B cell (primary cell): ENCODE results near the gene SPTAN1. TPM values are rescaled to one million over a fixed set of nuclear protein-coding genes. Genes with fewer than 3 reads are reported as not detected.

ENCODE experiments used
- ATAC-seq: fragments of 200-7000 bp; cut with Tn5 transposase; one replicate; pipeline ENCODE4 v1.10.0; 2021; ENCODE audit warnings: low read depth, mild to moderate bottlenecking, moderate number of reproducible peaks, moderate library complexity
- CTCF ChIA-PET: fragments of 350-600 bp; sonication (Branson Sonifier 250); formaldehyde crosslinking; loops from one replicate; lab custom pipeline; 2021; ENCODE audit warnings: antibody characterized with exemption, inconsistent platforms; lab: Charles Lee
- POLR2A ChIA-PET: fragments of 350-600 bp; sonication (Branson Sonifier 250); formaldehyde crosslinking; loops from one replicate; lab custom pipeline; 2021; ENCODE audit warnings: antibody characterized with exemption; lab: Charles Lee
- DNase-seq: peaks from one replicate; pipeline ENCODE4 v3.0.0; 2013
- H2AFZ ChIP-seq: 2 replicates; pipeline ENCODE4 v1.6.1; 2012; ENCODE audit warnings: mild to moderate bottlenecking, low read depth, low read length; ENCODE audit not compliant: insufficient read depth, poor library complexity, severe bottlenecking
- H3K27ac ChIP-seq, 2 donors: 1 replicate in 1 of 2; 2 replicates in 1 of 2; pipeline ENCODE4 v1.5.1; 2012 to 2013; ENCODE audit warnings: low read length in 2 of 2, mild to moderate bottlenecking in 2 of 2, moderate library complexity in 1 of 2
- H3K27me3 ChIP-seq, 4 experiments: fragments of 200-600 bp in 1 of 4; sonication (generic) in 1 of 4; replicated peaks in 1 of 4; 1 replicate in 2 of 4; 2 replicates in 2 of 4; pipeline versions ENCODE4 v1.6.1 to v1.7.0; 2013 to 2016; ENCODE audit warnings: low read length in 3 of 4, mild to moderate bottlenecking in 2 of 4, mixed read lengths in 1 of 4, moderate library complexity in 1 of 4; ENCODE audit not compliant: insufficient read depth in 4 of 4, control insufficient read depth in 3 of 4; ENCODE audit errors: control extremely low read depth in 1 of 4
- H3K36me3 ChIP-seq, 2 experiments: replicated peaks in 1 of 2; 1 replicate in 1 of 2; 2 replicates in 1 of 2; pipeline versions ENCODE4 v1.6.1 to v1.7.1; 2013; ENCODE audit warnings: low read length in 1 of 2; ENCODE audit not compliant: insufficient read depth in 2 of 2, control insufficient read depth in 1 of 2; ENCODE audit errors: control extremely low read depth in 1 of 2, extremely low read depth in 1 of 2
- H3K4me1 ChIP-seq, 2 donors: fragments of 200-600 bp in 1 of 2; sonication (generic) in 1 of 2; 1 replicate in 1 of 2; 2 replicates in 1 of 2; pipeline versions ENCODE4 v1.5.1 to v1.6.1; 2013 to 2017; ENCODE audit warnings: low read length in 2 of 2; ENCODE audit not compliant: control insufficient read depth in 2 of 2, insufficient read depth in 2 of 2
- H3K4me2 ChIP-seq: replicated peaks from 2 replicates; pipeline ENCODE3; 2012; ENCODE audit warnings: mild to moderate bottlenecking, low read depth, low read length; ENCODE audit not compliant: poor library complexity, severe bottlenecking
- H3K4me3 ChIP-seq, 5 experiments: fragments of 200-600 bp in 1 of 5; sonication (generic) in 1 of 5; 1 replicate in 3 of 5; 2 replicates in 2 of 5; pipeline versions ENCODE4 v1.5.1 to v1.7.0; 2011 to 2016; ENCODE audit warnings: low read length in 4 of 5, mild to moderate bottlenecking in 4 of 5, low read depth in 2 of 5, control low read depth in 1 of 5, moderate library complexity in 1 of 5; ENCODE audit not compliant: insufficient read depth in 1 of 5; ENCODE audit errors: control extremely low read depth in 1 of 5, extremely low read depth in 1 of 5
- H3K79me2 ChIP-seq: fragments of 200-600 bp; sonication (generic); one replicate; pipeline ENCODE4 v1.6.0; 2016; ENCODE audit warnings: low read length; ENCODE audit not compliant: control insufficient read depth, insufficient read depth
- H3K9ac ChIP-seq: fragments of 200-600 bp; sonication (generic); 2 replicates; pipeline ENCODE4 v1.6.1; 2017; ENCODE audit warnings: mild to moderate bottlenecking, low read length, moderate library complexity
- H3K9me3 ChIP-seq, 3 donors: one replicate each; pipeline versions ENCODE4 v1.6.1 to v1.7.1; 2013; ENCODE audit warnings: low read length in 2 of 3; ENCODE audit not compliant: control insufficient read depth in 2 of 3, insufficient read depth in 1 of 3; ENCODE audit errors: control extremely low read depth in 1 of 3
- H4K20me1 ChIP-seq: 2 replicates; pipeline ENCODE4 v1.6.0; 2012; ENCODE audit warnings: mild to moderate bottlenecking, low read length; ENCODE audit not compliant: insufficient read depth, control insufficient read depth, poor library complexity, severe bottlenecking
- H3K27ac Mint-ChIP-seq: one replicate; pipeline ENCODE4 v1.8.0; 2021; ENCODE audit warnings: mixed read lengths
- H3K27me3 Mint-ChIP-seq: one replicate; pipeline ENCODE4 v1.8.0; 2021; ENCODE audit warnings: mixed read lengths
- H3K4me1 Mint-ChIP-seq: one replicate; pipeline ENCODE4 v1.8.0; 2021; ENCODE audit warnings: mixed read lengths
- H3K4me3 Mint-ChIP-seq: one replicate; pipeline ENCODE4 v1.8.0; 2021; ENCODE audit warnings: mixed read lengths
- H3K9me3 Mint-ChIP-seq: one replicate; pipeline ENCODE4 v1.8.0; 2022; ENCODE audit warnings: mixed read lengths; ENCODE audit not compliant: insufficient read depth
- EZH2 ChIP-seq: IDR thresholded peaks from 2 replicates; pipeline ENCODE4 v1.6.1; 2012; ENCODE audit warnings: borderline replicate concordance, low read depth, mild to moderate bottlenecking, moderate library complexity, low read length; ENCODE audit not compliant: insufficient read depth, poor library complexity, severe bottlenecking
- WGBS: methylation state at CpG from one replicate; pipeline ENCODE4 v1.1.5; 2013; ENCODE audit warnings: missing lambda C conversion rate; ENCODE audit not compliant: insufficient coverage; 5-methylcytosine and 5-hydroxymethylcytosine counted together
- intact Hi-C: fragments of 100-400 bp; cut with micrococcal nuclease; formaldehyde crosslinking; loops from one replicate; pipeline ENCODE4 v1.10.0; 2022
- polyA plus RNA-seq: library from polyadenylated mRNA; depleted of rRNA; stranded (reverse); fragments of >200 nt; gene quantifications from 2 replicates; pipeline ENCODE4 v1.2.3, GENCODE V29; 2012
- total RNA-seq, 2 donors: library from RNA; stranded (reverse); fragments of 120-200 nt in 1 of 2; gene quantifications; 1 replicate in 1 of 2; 2 replicates in 1 of 2; pipeline versions ENCODE4 v1.2.3 to v1.2.4, GENCODE V29; 2013 to 2022
- TF ChIP-seq, protein P1 (sequence below): fragments of 200-600 bp; IDR thresholded peaks from one replicate; pipeline ENCODE4 v1.8.0; 2022; ENCODE audit warnings: antibody characterized with exemption, mild to moderate bottlenecking

The SPTAN1 gene
- total and polyA plus RNA-seq, 2 donors (not counting 1 experiment from before 2014, with no cell fraction given) = 129 to 351 TPM

DNA sequence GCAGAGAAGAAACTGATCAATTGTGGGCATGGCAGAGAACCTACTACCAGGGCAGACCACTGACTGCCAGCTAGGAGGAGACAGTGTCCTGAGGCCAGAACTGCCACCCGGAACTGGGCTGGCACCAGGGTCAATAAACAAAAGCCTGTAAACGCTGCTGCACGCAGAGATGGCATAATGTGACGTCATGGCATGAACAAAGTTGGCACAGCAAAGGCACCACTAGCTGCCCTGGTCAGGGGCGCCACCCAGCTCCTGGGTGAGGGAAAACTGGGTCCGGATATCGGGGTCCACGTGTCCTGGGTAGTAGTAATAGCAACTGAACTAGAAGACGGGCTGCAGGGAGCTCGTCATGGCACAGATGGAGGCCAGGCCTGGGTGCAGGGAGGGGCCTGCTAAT, 72.2 kb downstream of the SPTAN1 start:
- H3K4me1 ChIP-seq = no peaks in the 10 kb centered on the region
- no peak overlapping the region for H3K27ac ChIP-seq
- no peaks in the 10 kb centered on the region for H3K4me1 Mint-ChIP-seq
- H3K9me3 Mint-ChIP-seq = no peaks in the 10 kb centered on the region
- H3K79me2 ChIP-seq = no peaks in the 10 kb centered on the region
- H3K27ac Mint-ChIP-seq = no peak overlapping the region
- POLR2A ChIA-PET = no interaction called here
- no peak for TF ChIP-seq EZH2
- TF ChIP-seq, protein P1, sequence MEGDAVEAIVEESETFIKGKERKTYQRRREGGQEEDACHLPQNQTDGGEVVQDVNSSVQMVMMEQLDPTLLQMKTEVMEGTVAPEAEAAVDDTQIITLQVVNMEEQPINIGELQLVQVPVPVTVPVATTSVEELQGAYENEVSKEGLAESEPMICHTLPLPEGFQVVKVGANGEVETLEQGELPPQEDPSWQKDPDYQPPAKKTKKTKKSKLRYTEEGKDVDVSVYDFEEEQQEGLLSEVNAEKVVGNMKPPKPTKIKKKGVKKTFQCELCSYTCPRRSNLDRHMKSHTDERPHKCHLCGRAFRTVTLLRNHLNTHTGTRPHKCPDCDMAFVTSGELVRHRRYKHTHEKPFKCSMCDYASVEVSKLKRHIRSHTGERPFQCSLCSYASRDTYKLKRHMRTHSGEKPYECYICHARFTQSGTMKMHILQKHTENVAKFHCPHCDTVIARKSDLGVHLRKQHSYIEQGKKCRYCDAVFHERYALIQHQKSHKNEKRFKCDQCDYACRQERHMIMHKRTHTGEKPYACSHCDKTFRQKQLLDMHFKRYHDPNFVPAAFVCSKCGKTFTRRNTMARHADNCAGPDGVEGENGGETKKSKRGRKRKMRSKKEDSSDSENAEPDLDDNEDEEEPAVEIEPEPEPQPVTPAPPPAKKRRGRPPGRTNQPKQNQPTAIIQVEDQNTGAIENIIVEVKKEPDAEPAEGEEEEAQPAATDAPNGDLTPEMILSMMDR = no peak
- no peaks in the 10 kb centered on the region for H3K27me3 ChIP-seq
- H3K4me3 ChIP-seq = no peak overlapping the region
- H3K4me3 Mint-ChIP-seq = no peak overlapping the region
- H4K20me1 ChIP-seq = no peaks in the 10 kb centered on the region
- DNase-seq (no peak), ATAC-seq (no peak)
- H3K4me2 ChIP-seq = no peak overlapping the region
- H3K9ac ChIP-seq = no peak overlapping the region
- WGBS = 98% methylated on average over 10 of the region's 10 CpGs
- H3K36me3 ChIP-seq = peaks cover under 1 to 82% of the 10 kb centered on the region in 2 experiments
- H3K9me3 ChIP-seq = no peaks in the 10 kb centered on the region
- intact Hi-C loops = no loop called here
- CTCF ChIA-PET = no interaction called here
- H2AFZ ChIP-seq = no peak overlapping the region
- H3K27me3 Mint-ChIP-seq = no peaks in the 10 kb centered on the region

DNA sequence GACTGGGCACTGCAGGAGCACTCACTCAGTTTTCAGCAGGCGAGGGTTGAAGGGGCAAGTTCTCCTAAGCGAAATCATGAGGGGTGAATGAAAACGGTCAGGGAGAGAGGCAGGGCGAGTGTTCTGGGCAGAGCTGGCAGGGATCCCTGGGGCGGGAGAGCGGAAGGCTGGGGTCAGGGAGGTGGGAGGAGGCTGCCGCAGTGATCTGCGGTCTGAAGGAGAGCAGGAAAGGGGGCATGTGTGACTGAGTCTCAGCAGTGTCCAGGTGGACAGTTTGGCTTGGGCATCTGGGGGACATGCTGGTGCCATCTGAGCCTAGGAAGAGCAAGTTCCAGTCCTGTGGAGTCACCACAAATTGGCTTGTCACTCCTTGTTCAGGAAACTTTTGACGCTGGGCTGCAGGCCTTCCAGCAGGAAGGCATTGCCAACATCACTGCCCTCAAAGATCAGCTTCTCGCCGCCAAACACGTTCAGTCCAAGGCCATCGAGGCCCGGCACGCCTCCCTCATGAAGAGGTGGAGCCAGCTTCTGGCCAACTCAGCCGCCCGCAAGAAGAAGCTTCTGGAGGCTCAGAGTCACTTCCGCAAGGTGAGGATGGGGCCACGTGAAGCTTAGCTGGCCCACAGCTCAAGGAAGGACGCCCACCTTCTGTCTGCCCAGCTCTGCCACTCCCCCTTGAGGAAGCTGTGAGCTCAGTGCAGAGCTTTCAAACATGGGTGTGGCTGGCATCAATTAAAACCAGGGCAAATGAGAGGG, 73.2 kb downstream of the SPTAN1 start:
- Histone ChIP-seq H3K36me3 (peaks cover 0 to 84% of the 10 kb centered on the region in 2 experiments), H3K4me1 (no peaks in the 10 kb centered on the region), H3K4me2 (no peak overlapping the region), H3K27ac (no peak overlapping the region), H3K27me3 (no peaks in the 10 kb centered on the region), H3K9ac (no peak overlapping the region), H4K20me1 (no peaks in the 10 kb centered on the region), H2AFZ (no peak overlapping the region), H3K4me3 (no peak overlapping the region), H3K79me2 (no peaks in the 10 kb centered on the region), H3K9me3 (no peaks in the 10 kb centered on the region)
- WGBS = 96% methylated on average over 20 of the region's 20 CpGs
- Mint-ChIP-seq H3K4me1 (no peaks in the 10 kb centered on the region), H3K4me3 (no peak overlapping the region), H3K27me3 (no peaks in the 10 kb centered on the region), H3K27ac (no peak overlapping the region), H3K9me3 (no peaks in the 10 kb centered on the region)
- ChIA-PET POLR2A (no interaction called here), CTCF (interaction anchor here (0.6 kb wide), 1 partner anchor 254 kb away, joined by 3 read pairs; no protein-coding TSS in a partner anchor)
- TF ChIP-seq EZH2 = no peak
- TF ChIP-seq, protein P1 = no peak
- intact Hi-C loops = no loop called here
- DNase-seq (no peak), ATAC-seq (no peak)
